Activated CD4-positive, alpha-beta T cell treated with anti-CD3 and anti-CD28 coated beads for 24 hours (primary cell): Measurements from ENCODE around the gene SLC25A1.
"Not testable (repeated sequence)": the region's sequence is repeated elsewhere in the genome, so short reads cannot be mapped to it uniquely, and the experiment has no call there.

Source experiments
- DNase-seq, 2 donors: peaks; one replicate each; pipeline ENCODE4 v3.0.0-alpha.2; 2020; ENCODE audit warnings: low read depth in 2 of 2

The SLC25A1 gene

GRCh38 chr22:19167106-19167869 is 11.2 kb downstream of the SLC25A1 start:
- DNase-seq, result no peak

GRCh38 chr22:19166421-19166820 is 12.1 kb downstream of the SLC25A1 start:
- DNase-seq, result no peak

- DNase-seq, result no peak
These were observed 14.1 kb downstream of the SLC25A1 start for GRCh38 chr22:19164425-19164824.

DNA sequence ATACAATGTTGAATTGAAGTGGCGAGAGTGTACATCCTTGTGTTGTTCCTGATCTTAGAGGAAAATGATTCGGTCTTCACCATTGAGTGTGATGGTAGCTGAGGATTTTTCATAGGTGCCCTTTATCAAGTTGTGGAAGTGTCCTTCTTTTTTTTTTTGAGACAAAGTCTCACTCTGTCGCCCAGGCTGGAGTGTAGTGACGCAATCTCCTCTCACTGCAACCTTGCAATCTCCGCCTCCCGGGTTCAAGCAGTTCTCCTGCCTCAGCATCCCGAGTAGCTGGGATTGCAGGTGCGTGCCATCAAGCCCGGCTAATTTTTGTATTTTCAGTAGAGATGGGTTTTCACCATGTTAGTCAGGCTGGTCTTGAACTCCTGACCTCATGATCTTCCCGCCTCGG is 19.9 kb downstream of the SLC25A1 start:
- not testable (repeated sequence) for DNase-seq

DNA sequence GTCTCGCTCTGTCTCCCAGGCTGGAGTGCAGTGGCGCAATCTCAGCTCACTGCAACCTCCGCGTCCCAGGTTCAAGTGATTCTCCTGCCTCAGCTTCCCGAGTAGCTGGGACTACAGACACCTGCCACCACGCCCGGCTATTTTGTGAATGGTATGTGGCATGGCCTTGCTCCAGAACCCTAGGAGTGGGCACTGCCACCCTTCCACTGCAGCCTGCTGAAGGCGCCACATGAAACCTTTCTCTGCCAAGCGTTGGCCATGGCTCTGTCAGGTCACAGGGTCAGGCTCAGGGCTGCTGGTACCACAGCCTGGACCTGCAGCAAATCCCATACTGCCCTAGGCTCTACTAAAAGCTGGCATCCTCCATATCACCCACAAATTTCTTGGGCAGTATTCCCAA is 22.4 kb downstream of the SLC25A1 start:
- DNase-seq, result not testable (repeated sequence)

GRCh38 chr22:19152942-19153883 is 25.3 kb downstream of the SLC25A1 start:
- no peak for DNase-seq

GRCh38 chr22:19151329-19152191 is 27.0 kb downstream of the SLC25A1 start:
- no peak for DNase-seq

- no peak for DNase-seq
These were observed 27.8 kb downstream of the SLC25A1 start for GRCh38 chr22:19150482-19151328.

DNA sequence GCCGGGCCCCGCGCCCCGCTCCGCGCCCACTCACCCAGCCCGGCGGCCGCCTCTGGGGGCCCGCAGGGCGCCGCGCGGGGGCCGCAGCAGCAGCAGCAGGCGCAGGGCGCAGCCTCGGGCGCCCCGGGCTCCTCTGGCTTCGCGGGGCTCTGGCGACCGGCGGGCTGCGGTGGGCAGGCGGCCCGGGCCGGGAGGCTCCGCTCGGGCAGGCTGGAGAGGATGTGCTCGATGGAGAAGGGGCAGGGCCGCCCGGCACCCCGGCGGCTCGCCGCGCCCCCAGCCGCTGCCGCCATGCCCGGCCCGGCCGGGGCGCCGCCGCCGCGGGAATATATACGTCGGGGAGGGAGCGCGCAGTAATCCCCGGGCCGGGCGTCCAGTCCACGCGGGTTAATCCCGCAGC is 28.5 kb downstream of the SLC25A1 start, which contains the start of gene GSC2:
GSC2 (minus strand) TSS at position 302 of the 400 bp plus-strand sequence; CDS start at position 293, 9 bp downstream.
- DNase-seq, result no peak

- no peak for DNase-seq
These were observed 29.3 kb downstream of the SLC25A1 start for GRCh38 chr22:19149047-19149883.

DNA sequence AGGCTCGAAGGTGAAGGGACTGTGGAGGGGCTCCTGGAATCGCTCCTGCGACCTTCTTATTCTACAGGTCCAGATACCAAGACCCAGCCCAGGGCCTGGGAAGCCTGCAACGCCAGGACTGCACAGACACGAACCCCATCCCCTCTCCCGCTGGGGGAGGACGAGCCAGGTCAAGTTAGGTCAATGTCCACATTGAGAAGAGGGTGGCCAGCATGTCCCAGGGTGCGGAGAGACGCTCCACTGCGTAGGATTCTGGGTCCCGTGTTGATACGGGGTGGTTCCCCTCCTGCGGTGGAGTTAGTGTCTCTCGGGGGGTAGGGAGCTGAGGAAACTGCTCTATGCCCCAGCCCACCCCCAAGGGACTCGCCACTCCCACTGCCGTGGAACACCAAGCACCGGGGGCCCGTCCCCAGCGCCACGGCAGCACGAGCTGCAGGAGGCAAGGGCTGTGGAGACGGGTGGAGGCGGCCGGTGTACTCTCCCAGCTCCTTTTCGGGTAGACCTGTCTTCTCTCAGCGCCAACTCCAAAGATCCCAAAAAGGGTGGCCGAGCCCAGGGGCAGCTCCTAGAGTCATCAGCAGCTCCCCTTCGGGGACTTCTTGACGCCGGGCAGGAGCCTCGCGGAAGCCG is 30.0 kb downstream of the SLC25A1 start:
- DNase-seq, result no peak

GRCh38 chr22:19147195-19147780 is 31.2 kb downstream of the SLC25A1 start:
- no peak for DNase-seq

DNA sequence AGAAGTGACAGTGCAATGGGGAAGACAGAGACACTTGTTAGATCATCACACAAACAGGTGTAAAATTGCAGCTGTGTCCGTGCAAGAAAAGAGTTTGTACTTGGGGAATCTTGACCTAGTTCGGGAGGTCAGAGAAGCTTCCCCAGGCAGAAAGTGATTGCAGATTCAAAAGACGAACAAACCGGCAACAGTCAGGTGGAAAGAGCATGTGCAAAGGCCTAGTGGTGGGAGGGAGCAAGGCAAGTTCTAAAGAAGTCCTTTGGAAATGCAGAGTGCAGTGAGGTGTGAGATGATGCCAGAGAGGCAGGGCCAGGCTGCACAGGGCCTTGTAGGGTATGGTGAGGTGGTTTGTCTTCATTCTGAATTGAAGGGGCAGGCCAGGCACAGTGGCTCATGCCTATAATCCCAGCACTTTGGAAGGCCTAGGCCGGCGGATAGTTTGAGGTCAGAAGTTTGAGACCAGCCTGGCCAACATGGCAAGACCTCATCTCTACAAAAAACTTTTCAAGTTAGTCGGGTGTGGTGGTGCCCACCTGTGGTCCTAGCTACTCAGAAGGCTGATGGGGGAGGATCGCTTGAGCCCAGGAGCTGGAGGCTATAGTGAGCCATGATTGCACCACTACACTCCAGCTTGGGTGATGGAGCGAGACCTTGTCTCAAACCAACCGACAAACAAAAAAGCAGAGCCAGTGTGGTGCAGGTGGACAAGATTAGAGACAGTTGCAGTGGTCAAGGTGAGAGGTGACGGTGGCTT is 32.1 kb downstream of the SLC25A1 start:
- no peak for DNase-seq

- DNase-seq, result no peak
These were observed 34.6 kb downstream of the SLC25A1 start for GRCh38 chr22:19143967-19144400.

DNA sequence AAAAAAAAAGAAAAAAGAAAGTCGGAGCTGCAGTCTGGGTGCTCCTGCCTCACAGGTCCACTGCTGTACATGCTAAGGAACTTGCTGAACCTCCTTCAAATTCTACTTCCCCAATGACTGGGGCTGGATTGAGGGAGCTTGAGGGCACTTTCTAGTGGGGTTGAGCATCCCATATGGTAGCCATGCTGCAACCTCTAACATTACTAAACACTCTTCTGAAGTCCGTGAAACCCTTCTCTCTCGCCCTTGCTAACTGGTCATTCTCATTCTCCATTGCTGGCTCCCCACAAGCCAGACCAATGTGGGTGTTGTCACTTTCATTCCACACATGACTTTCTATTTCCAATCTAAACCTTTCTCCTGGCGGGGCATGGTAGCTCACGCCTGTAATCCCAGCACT is 35.3 kb downstream of the SLC25A1 start:
- no peak for DNase-seq

GRCh38 chr22:19142394-19142793 is 36.1 kb downstream of the SLC25A1 start:
- DNase-seq, result no peak

- no peak for DNase-seq
These were observed 38.6 kb downstream of the SLC25A1 start for GRCh38 chr22:19139974-19140373.

- DNase-seq, result no peak
These were observed 39.6 kb downstream of the SLC25A1 start for GRCh38 chr22:19139001-19139356.
